KMS-11 (cell line): ENCODE results near the gene ROBO3.

Experiments
- H2AFZ ChIP-seq: fragments of 200-600 bp; sonication (generic); 2 replicates; pipeline ENCODE4 v1.6.1; 2016; ENCODE audit warnings: antibody characterized with exemption, mixed run types, low read depth
- H3K27ac ChIP-seq: fragments of 200-600 bp; sonication (generic); 2 replicates; pipeline ENCODE4 v1.6.1; 2016; ENCODE audit warnings: mild to moderate bottlenecking, mixed run types
- H3K27me3 ChIP-seq: fragments of 200-600 bp; sonication (generic); 2 replicates; pipeline ENCODE4 v1.6.1; 2017; ENCODE audit warnings: mild to moderate bottlenecking, low read depth, mixed run types, moderate library complexity; ENCODE audit not compliant: insufficient read depth
- H3K36me3 ChIP-seq: fragments of 200-600 bp; sonication (generic); 2 replicates; pipeline ENCODE4 v1.6.1; 2017; ENCODE audit warnings: mild to moderate bottlenecking, mixed run types; ENCODE audit not compliant: insufficient read depth
- H3K4me1 ChIP-seq: fragments of 200-600 bp; sonication (generic); 2 replicates; pipeline ENCODE4 v1.6.1; 2016; ENCODE audit warnings: mild to moderate bottlenecking, low read depth, mixed run types; ENCODE audit not compliant: poor library complexity, severe bottlenecking
- H3K4me2 ChIP-seq: fragments of 200-600 bp; sonication (generic); 2 replicates; pipeline ENCODE4 v1.7.0; 2016; ENCODE audit warnings: mild to moderate bottlenecking, mixed run types
- H3K4me3 ChIP-seq: fragments of 200-600 bp; sonication (generic); IDR thresholded peaks from 2 replicates; pipeline ENCODE4 v1.6.1; 2017; ENCODE audit warnings: low read depth, low read length, mixed read lengths; ENCODE audit not compliant: insufficient read depth
- H3K79me2 ChIP-seq: fragments of 200-600 bp; sonication (generic); 2 replicates; pipeline ENCODE4 v1.6.1; 2016; ENCODE audit warnings: low read depth, mixed run types; ENCODE audit not compliant: insufficient read depth
- H3K9ac ChIP-seq: fragments of 200-600 bp; sonication (generic); 2 replicates; pipeline ENCODE4 v1.6.1; 2016; ENCODE audit warnings: mild to moderate bottlenecking, mixed run types
- H4K20me1 ChIP-seq: fragments of 200-600 bp; sonication (generic); 2 replicates; pipeline ENCODE4 v1.6.1; 2016; ENCODE audit warnings: mild to moderate bottlenecking, mixed run types; ENCODE audit not compliant: insufficient read depth
- TF ChIP-seq, protein P1 (sequence below): fragments of 200-600 bp; sonication (generic); conservative IDR thresholded peaks from 2 replicates; pipeline ENCODE4 v1.6.1; 2017; ENCODE audit warnings: low read depth, mild to moderate bottlenecking, antibody characterized with exemption, low read length, moderate library complexity, mixed read lengths

Gene ROBO3

DNA sequence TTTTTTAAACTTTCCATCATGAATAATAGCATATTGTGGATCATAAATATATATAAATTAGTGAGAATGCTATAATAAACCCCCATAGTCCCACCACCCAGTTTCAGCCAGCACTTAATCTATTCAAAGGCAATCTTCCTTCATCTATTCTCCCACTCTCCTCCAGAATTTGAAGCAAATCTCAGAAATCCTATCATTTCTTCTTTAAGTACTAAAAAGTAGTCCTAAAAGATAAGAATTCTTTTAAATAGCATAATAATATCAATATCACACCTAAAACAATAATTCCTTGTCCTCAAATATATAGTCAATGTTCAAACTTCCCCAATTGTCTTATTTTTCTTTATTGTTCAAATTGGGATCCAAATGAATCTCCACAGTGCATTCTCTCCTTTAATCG, 24.6 kb upstream of the ROBO3 start:
- no peak overlapping the region for H3K9ac ChIP-seq
- H3K4me1 ChIP-seq: peaks cover 7% of the 10 kb centered on the region
- no peaks in the 10 kb centered on the region for H3K36me3 ChIP-seq
- H2AFZ ChIP-seq: no peak overlapping the region
- TF ChIP-seq, protein P1, sequence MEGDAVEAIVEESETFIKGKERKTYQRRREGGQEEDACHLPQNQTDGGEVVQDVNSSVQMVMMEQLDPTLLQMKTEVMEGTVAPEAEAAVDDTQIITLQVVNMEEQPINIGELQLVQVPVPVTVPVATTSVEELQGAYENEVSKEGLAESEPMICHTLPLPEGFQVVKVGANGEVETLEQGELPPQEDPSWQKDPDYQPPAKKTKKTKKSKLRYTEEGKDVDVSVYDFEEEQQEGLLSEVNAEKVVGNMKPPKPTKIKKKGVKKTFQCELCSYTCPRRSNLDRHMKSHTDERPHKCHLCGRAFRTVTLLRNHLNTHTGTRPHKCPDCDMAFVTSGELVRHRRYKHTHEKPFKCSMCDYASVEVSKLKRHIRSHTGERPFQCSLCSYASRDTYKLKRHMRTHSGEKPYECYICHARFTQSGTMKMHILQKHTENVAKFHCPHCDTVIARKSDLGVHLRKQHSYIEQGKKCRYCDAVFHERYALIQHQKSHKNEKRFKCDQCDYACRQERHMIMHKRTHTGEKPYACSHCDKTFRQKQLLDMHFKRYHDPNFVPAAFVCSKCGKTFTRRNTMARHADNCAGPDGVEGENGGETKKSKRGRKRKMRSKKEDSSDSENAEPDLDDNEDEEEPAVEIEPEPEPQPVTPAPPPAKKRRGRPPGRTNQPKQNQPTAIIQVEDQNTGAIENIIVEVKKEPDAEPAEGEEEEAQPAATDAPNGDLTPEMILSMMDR: no peak
- H3K27me3 ChIP-seq: no peaks in the 10 kb centered on the region
- H3K4me3 ChIP-seq: no peak overlapping the region
- H3K27ac ChIP-seq: no peak overlapping the region
- no peak overlapping the region for H3K4me2 ChIP-seq
- no peaks in the 10 kb centered on the region for H3K79me2 ChIP-seq
- H4K20me1 ChIP-seq: no peaks in the 10 kb centered on the region

DNA sequence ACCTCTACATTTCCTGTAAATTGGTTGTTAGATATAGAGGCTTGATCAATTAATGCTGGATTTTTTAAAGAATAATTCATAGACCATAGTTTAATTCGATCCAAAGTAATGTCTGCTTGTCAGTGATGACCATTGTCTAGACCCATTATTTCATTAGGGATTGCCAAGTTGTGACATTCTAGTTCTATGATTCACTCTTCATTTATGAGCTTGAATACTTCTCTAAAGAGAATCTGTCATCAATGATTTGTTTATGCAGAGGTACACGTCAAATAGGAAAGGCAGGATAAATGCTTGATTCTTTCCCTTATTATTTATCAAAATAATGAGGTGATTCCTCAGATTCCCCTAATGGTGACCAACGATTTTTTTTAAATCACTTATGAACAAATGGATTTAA, 24.0 kb upstream of the ROBO3 start:
- Histone ChIP-seq H3K27ac (no peak overlapping the region), H3K4me2 (no peak overlapping the region), H3K79me2 (no peaks in the 10 kb centered on the region), H4K20me1 (no peaks in the 10 kb centered on the region), H3K27me3 (no peaks in the 10 kb centered on the region), H3K36me3 (no peaks in the 10 kb centered on the region), H3K9ac (no peak overlapping the region), H3K4me3 (no peak overlapping the region), H2AFZ (no peak overlapping the region), H3K4me1 (peaks cover 3% of the 10 kb centered on the region)
- TF ChIP-seq, protein P1: no peak

DNA sequence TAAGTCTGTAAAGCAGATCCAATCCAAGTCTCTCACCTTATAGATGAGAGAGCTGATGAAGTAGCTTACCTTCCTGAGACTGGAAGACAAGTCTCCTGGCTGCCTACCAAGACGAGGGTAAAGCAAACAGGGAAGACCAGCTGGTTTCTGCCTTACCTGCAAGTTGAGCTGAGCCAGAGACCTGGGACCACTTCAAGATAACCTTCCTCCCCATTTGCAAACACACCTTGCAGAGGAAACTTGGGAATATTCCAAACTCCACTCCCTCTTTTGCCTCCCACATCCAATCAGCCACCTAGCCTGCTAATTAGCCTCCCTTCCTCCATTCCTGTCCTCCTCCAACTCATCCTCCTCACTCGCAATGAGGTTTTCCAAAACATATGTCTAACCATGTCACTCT, 23.4 kb upstream of the ROBO3 start:
- Histone ChIP-seq H3K27me3 (no peaks in the 10 kb centered on the region), H3K27ac (no peak overlapping the region)

DNA sequence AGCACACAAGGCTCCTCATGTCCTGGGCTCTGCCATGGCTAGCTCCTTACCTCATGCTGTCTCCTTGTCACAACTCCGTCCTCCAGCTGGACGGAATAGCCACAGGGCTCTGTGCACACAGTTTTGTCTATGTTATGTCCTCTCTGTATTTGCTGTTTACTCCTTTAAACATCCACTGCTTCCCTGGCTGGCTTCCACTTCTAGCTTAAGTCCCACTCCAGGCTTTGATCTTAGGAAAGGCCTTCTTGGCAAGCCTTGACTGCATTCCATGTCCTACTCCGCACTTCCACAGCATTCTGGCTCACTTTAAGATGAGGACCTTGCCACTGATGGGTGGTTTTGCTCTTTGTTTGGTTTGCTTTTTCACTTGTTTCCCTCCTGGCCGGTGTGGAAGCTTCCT, 22.9 kb upstream of the ROBO3 start:
- H3K4me3 ChIP-seq: no peak overlapping the region
- no peaks in the 10 kb centered on the region for H3K27me3 ChIP-seq
- no peak overlapping the region for H2AFZ ChIP-seq
- TF ChIP-seq, protein P1: no peak
- no peaks in the 10 kb centered on the region for H3K4me1 ChIP-seq
- no peak overlapping the region for H3K27ac ChIP-seq
- H4K20me1 ChIP-seq: no peaks in the 10 kb centered on the region
- no peaks in the 10 kb centered on the region for H3K36me3 ChIP-seq
- H3K4me2 ChIP-seq: no peak overlapping the region
- no peaks in the 10 kb centered on the region for H3K79me2 ChIP-seq
- H3K9ac ChIP-seq: no peak overlapping the region

More for the DNA sequence above, 23.4 kb upstream of the ROBO3 start:
- no peak overlapping the region for H3K4me3 ChIP-seq
- no peak overlapping the region for H2AFZ ChIP-seq
- TF ChIP-seq, protein P1: no peak
- H3K9ac ChIP-seq: no peak overlapping the region
- no peaks in the 10 kb centered on the region for H3K79me2 ChIP-seq
- no peaks in the 10 kb centered on the region for H3K4me1 ChIP-seq
- H4K20me1 ChIP-seq: no peaks in the 10 kb centered on the region
- no peak overlapping the region for H3K4me2 ChIP-seq
- H3K36me3 ChIP-seq: no peaks in the 10 kb centered on the region

DNA sequence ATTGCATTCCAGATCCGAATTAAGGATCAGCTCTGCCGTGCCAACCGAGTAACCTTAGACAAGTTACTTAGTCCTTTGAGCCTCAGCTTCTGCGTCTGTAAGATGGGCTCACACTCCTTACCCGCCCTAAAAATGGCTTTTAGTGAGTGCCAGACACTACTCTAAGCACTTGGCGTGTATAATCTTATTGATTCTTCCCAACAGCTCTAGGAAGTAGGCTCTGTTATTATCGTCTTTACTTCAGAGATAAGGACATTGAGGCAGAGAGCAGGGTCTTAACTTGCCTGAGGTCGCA, 21.7 kb upstream of the ROBO3 start:
- H3K79me2 ChIP-seq: no peaks in the 10 kb centered on the region
- no peak overlapping the region for H3K4me3 ChIP-seq
- no peak overlapping the region for H2AFZ ChIP-seq
- no peaks in the 10 kb centered on the region for H3K4me1 ChIP-seq
- no peak overlapping the region for H3K4me2 ChIP-seq
- H3K27me3 ChIP-seq: no peaks in the 10 kb centered on the region
- no peak overlapping the region for H3K9ac ChIP-seq
- TF ChIP-seq, protein P1: no peak
- H3K36me3 ChIP-seq: no peaks in the 10 kb centered on the region
- no peaks in the 10 kb centered on the region for H4K20me1 ChIP-seq
- H3K27ac ChIP-seq: no peak overlapping the region
